VCaP (cell line): ENCODE data around the gene NAA10.

Experiments used
- H3K27ac ChIP-seq: fragments of 450-650 bp; 2 replicates; pipeline ENCODE4 v1.5.1; 2017
- CTCF ChIP-seq: fragments of 450-650 bp; conservative IDR thresholded peaks from 2 replicates; pipeline ENCODE4 v1.5.1; 2017; ENCODE audit warnings: mild to moderate bottlenecking, moderate library complexity

NAA10 gene

GRCh38 chrX:153951683-153952372 is 17.0 kb upstream of the NAA10 start:
- no peak for TF ChIP-seq CTCF
- no peak overlapping the region for H3K27ac ChIP-seq

- no peak overlapping the region for H3K27ac ChIP-seq
Observed at GRCh38 chrX:153950127-153950526, 15.3 kb upstream of the NAA10 start.

GRCh38 chrX:153948847-153949805 is 14.3 kb upstream of the NAA10 start:
- no peak overlapping the region for H3K27ac ChIP-seq
- no peak for TF ChIP-seq CTCF

More at GRCh38 chrX:153950127-153950526, 15.3 kb upstream of the NAA10 start:
- no peak for TF ChIP-seq CTCF

- H3K27ac ChIP-seq = no peak overlapping the region
- no peak for TF ChIP-seq CTCF
Observed at GRCh38 chrX:153948002-153948466, 13.2 kb upstream of the NAA10 start.

GRCh38 chrX:153947009-153947769 is 12.4 kb upstream of the NAA10 start:
- TF ChIP-seq CTCF = peak; percentile 93
- no peak overlapping the region for H3K27ac ChIP-seq

GRCh38 chrX:153945956-153946943 is 11.4 kb upstream of the NAA10 start:
- no peak overlapping the region for H3K27ac ChIP-seq
- TF ChIP-seq CTCF = no peak
